ENCODE measurements around the gene TMEM245. TPM values are rescaled to one million over a fixed set of nuclear protein-coding genes. Genes with fewer than 3 reads are reported as not detected.
A peak's percentile ranks its signal among the peaks of the same experiment; 100 is the strongest.

The TMEM245 gene
- total RNA-seq, 1 donor from 2014 or later = 52.2 TPM

- peaks cover 3% of the 10 kb centered on the region for H3K9me3 Mint-ChIP-seq (ENCODE audit: unreplicated experiment)
- Histone ChIP-seq H3K27ac (ENCODE audit: low read depth, low read length) (no peak overlapping the region), H4K20me1 (ENCODE audit: insufficient read depth, low read length) (peaks cover 54% of the 10 kb centered on the region), H3K4me3 (ENCODE audit: insufficient read depth, low read depth, low read length) (no peak overlapping the region), H3K27me3 (ENCODE audit: insufficient read depth, low read length) (no peaks in the 10 kb centered on the region), H3K9ac (ENCODE audit: low read length) (no peak overlapping the region), H3K4me1 (ENCODE audit: insufficient read depth, low read length) (peaks cover 2% of the 10 kb centered on the region), H3K9me3 (ENCODE audit: insufficient read depth, low read depth, low read length) (no peaks in the 10 kb centered on the region), H2AFZ (ENCODE audit: low read depth, low read length) (no peak overlapping the region), H3K4me2 (ENCODE audit: low read length) (no peak overlapping the region), H3K36me3 (ENCODE audit: insufficient read depth, low read length) (peaks cover 3% of the 10 kb centered on the region), H3K79me2 (ENCODE audit: insufficient read depth, low read length) (peaks cover 74% of the 10 kb centered on the region)
- FAIRE-seq (no peak), DNase-seq (ENCODE audit: low read depth) (peak; percentile 2)
- no peak overlapping the region for H3K4me3 Mint-ChIP-seq (ENCODE audit: unreplicated experiment)
- no peak overlapping the region for H3K27ac Mint-ChIP-seq (ENCODE audit: unreplicated experiment)
- no peak for TF ChIP-seq CTCF (IDR thresholded peaks at IDR 0.05; ENCODE audit: insufficient read depth, low read depth, low read length)
- no peak for TF ChIP-seq EZH2 (IDR thresholded peaks at IDR 0.05; ENCODE audit: insufficient read depth, low read length)
- peaks cover 8% of the 10 kb centered on the region for H3K36me3 Mint-ChIP-seq (ENCODE audit: low read depth, unreplicated experiment)
- peaks cover 8% of the 10 kb centered on the region for H3K4me1 Mint-ChIP-seq (ENCODE audit: low read depth, unreplicated experiment)
- no peaks in the 10 kb centered on the region for H3K27me3 Mint-ChIP-seq (ENCODE audit: low read depth, unreplicated experiment)
These were observed 123.1 kb downstream of the TMEM245 start for GRCh38 chr9:108996643-108997042.

- Mint-ChIP-seq H3K27me3 (ENCODE audit: low read depth, unreplicated experiment) (no peaks in the 10 kb centered on the region), H3K27ac (ENCODE audit: unreplicated experiment) (no peak overlapping the region), H3K9me3 (ENCODE audit: unreplicated experiment) (no peaks in the 10 kb centered on the region), H3K4me1 (ENCODE audit: low read depth, unreplicated experiment) (peaks cover 2% of the 10 kb centered on the region), H3K4me3 (ENCODE audit: unreplicated experiment) (no peak overlapping the region), H3K36me3 (ENCODE audit: low read depth, unreplicated experiment) (peaks cover 8% of the 10 kb centered on the region)
- H3K9ac ChIP-seq (ENCODE audit: low read length) = no peak overlapping the region
- H3K79me2 ChIP-seq (ENCODE audit: insufficient read depth, low read length) = peaks cover 64% of the 10 kb centered on the region
- TF ChIP-seq CTCF (IDR thresholded peaks at IDR 0.05; ENCODE audit: insufficient read depth, low read depth, low read length) (no peak), EZH2 (IDR thresholded peaks at IDR 0.05; ENCODE audit: insufficient read depth, low read length) (no peak)
- H3K4me3 ChIP-seq (ENCODE audit: insufficient read depth, low read depth, low read length) = no peak overlapping the region
- H3K36me3 ChIP-seq (ENCODE audit: insufficient read depth, low read length) = peaks cover 11% of the 10 kb centered on the region
- no peaks in the 10 kb centered on the region for H3K9me3 ChIP-seq (ENCODE audit: insufficient read depth, low read depth, low read length)
- peak; percentile 20 for DNase-seq (ENCODE audit: low read depth)
- H3K27ac ChIP-seq (ENCODE audit: low read depth, low read length) = no peak overlapping the region
- H3K4me2 ChIP-seq (ENCODE audit: low read length) = no peak overlapping the region
- no peak for FAIRE-seq
- no peaks in the 10 kb centered on the region for H3K27me3 ChIP-seq (ENCODE audit: insufficient read depth, low read length)
- H2AFZ ChIP-seq (ENCODE audit: low read depth, low read length) = no peak overlapping the region
- no peaks in the 10 kb centered on the region for H3K4me1 ChIP-seq (ENCODE audit: insufficient read depth, low read length)
- H4K20me1 ChIP-seq (ENCODE audit: insufficient read depth, low read length) = peaks cover 50% of the 10 kb centered on the region
These were observed 125.1 kb downstream of the TMEM245 start for GRCh38 chr9:108994695-108995094.

DNA sequence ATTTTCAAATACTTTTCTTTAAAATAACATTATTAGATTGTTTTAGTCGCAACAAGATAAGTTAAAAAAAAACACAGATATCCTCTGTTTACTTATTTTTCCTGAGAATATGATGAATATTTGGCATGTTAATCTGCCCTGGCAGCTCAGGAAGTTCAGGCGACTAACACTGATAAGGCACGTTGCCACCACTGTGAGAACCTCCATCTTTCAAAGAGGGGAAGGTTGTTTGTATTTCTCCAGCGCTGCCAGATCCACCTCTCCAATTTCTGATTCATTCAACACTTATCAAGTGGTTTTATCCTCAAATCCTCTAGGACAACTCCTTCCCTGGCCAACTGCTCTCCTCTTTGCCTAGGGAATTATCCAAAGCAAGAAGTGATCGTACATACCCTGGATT lies 128.3 kb downstream of the TMEM245 start:
- H3K9ac ChIP-seq (ENCODE audit: low read length) = no peak overlapping the region
- no peaks in the 10 kb centered on the region for H3K4me1 ChIP-seq (ENCODE audit: insufficient read depth, low read length)
- no peaks in the 10 kb centered on the region for H3K9me3 ChIP-seq (ENCODE audit: insufficient read depth, low read depth, low read length)
- H3K9me3 Mint-ChIP-seq (ENCODE audit: unreplicated experiment) = no peaks in the 10 kb centered on the region
- peaks cover 2% of the 10 kb centered on the region for H3K4me1 Mint-ChIP-seq (ENCODE audit: low read depth, unreplicated experiment)
- H3K4me3 ChIP-seq (ENCODE audit: insufficient read depth, low read depth, low read length) = no peak overlapping the region
- H4K20me1 ChIP-seq (ENCODE audit: insufficient read depth, low read length) = peaks cover 30% of the 10 kb centered on the region
- H3K27me3 Mint-ChIP-seq (ENCODE audit: low read depth, unreplicated experiment) = no peaks in the 10 kb centered on the region
- H3K36me3 Mint-ChIP-seq (ENCODE audit: low read depth, unreplicated experiment) = peaks cover 7% of the 10 kb centered on the region
- H3K27me3 ChIP-seq (ENCODE audit: insufficient read depth, low read length) = no peaks in the 10 kb centered on the region
- no peak overlapping the region for H2AFZ ChIP-seq (ENCODE audit: low read depth, low read length)
- H3K27ac Mint-ChIP-seq (ENCODE audit: unreplicated experiment) = no peak overlapping the region
- peaks cover 33% of the 10 kb centered on the region for H3K79me2 ChIP-seq (ENCODE audit: insufficient read depth, low read length)
- peaks cover 19% of the 10 kb centered on the region for H3K36me3 ChIP-seq (ENCODE audit: insufficient read depth, low read length)
- DNase-seq (ENCODE audit: low read depth) (peak; percentile 60), FAIRE-seq (peak; percentile 55)
- H3K27ac ChIP-seq (ENCODE audit: low read depth, low read length) = no peak overlapping the region
- H3K4me2 ChIP-seq (ENCODE audit: low read length) = no peak overlapping the region
- no peak overlapping the region for H3K4me3 Mint-ChIP-seq (ENCODE audit: unreplicated experiment)
- no peak for TF ChIP-seq CTCF (IDR thresholded peaks at IDR 0.05; ENCODE audit: insufficient read depth, low read depth, low read length)
- TF ChIP-seq EZH2 (IDR thresholded peaks at IDR 0.05; ENCODE audit: insufficient read depth, low read length) = no peak
